HG02623 (cell line): Measurements from ENCODE around the gene ANKEF1.
A peak's percentile ranks its signal among the peaks of the same experiment; 100 is the strongest.

ENCODE experiments used
- ATAC-seq: cut with Tn5 transposase; IDR thresholded peaks from one replicate; pipeline ENCODE4 v1.9.1; 2021; ENCODE audit warnings: moderate library complexity; ENCODE audit not compliant: unreplicated experiment

The ANKEF1 gene

DNA sequence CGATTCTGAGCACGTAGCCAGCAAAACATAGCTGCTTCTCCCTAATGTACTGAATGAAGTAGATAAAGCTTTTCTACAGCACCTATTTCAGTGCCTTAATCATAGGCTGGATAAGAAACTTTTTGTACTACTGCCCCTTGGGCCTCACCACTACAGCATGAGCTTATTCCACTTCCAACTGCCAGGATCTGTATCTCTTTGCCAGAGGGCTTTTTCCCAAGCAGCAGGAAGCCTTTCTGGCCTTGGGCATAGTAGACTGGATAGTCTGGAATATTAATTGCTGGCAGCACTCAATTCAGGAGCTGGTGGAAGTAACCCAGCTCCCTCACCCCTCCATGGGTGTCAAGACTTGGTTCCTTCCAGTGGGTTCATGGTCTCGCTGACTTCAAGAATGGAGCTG lies 43.6 kb downstream of the ANKEF1 start:
- ATAC-seq, result no peak

DNA sequence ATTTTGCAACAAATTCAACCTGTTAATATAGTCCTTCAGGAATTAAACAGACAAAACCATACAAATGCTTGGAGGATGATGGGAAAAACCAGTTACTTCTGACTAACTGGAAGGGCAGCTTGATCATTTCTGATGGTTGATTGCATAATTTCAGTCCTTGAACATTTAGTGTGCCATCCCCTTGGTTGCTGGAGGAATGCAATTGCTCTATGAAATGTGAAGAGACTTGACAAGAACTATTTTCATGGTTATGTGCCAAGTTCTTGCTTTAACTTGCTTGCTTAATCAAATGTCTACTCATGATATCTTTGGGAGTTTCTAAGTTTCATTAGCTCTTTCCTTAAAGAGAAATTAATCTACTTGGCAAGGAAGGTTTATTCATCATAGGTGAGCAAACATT lies 45.2 kb downstream of the ANKEF1 start:
- no peak for ATAC-seq

- ATAC-seq, result no peak
Measured at GRCh38 chr20:10080574-10080973, 45.8 kb downstream of the ANKEF1 start.

DNA sequence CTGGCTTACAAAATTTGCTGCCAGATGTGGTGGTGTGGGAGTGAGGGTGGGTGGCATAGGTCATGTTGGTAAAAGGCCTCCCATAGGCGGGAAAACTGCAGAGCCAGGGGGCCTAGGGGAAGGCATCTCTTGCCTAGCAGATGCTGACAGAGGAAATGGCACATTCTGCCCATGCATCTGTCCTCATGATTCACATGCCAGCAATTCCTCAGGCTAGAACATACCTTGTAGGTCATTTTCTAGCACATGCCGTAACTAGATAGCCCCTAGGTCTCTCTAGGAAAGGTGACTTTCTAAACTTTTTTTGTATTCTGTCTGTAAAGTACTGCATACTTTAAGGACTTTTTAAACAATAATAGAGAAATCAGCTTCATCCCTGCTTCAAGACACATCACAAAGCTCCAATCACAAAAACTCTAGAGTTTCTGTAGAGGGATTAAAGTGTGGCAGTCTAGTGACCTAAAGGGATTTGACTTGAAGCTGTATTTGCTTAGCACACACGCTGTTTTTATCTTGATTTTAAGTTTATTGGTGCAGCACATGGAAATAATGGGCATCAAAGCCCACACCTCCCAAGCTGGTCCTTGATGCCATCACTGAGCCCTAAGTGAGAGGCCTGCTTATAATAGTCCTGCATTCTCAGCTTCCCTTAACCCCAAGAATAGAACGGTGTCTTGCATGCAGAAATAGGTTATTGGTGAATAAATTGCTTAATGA lies 55.2 kb downstream of the ANKEF1 start:
- no peak for ATAC-seq

- ATAC-seq, result peak; percentile 61
Measured at GRCh38 chr20:10090588-10091166, 55.9 kb downstream of the ANKEF1 start.

DNA sequence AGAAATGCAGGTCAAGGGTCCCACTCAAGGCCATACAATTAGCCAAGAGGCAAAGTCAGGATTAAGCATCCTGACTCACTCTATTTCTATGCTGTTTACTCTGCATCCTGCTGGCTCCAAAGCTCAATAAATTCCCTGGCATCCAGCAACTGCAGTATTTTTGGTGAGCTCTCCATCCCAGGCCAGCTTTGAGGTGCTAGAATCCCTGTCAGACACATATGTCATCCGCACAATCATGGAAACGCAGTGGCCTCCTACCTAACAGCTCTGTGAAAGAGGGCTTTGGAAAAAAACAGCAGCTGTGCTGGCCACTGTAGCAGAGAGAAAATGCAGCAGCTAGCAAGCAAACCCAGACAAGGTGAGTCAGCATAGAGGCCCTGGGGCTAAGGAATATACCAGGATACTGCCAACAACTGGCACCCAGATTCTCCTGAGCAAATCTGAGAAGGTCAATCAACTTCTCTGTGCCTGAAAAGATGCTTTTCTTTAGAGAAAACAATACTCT lies 58.4 kb downstream of the ANKEF1 start:
- ATAC-seq, result no peak

- ATAC-seq, result no peak
Measured at GRCh38 chr20:10094566-10095173, 59.9 kb downstream of the ANKEF1 start.

- ATAC-seq, result no peak
Measured at GRCh38 chr20:10096790-10097189, 62.0 kb downstream of the ANKEF1 start.

DNA sequence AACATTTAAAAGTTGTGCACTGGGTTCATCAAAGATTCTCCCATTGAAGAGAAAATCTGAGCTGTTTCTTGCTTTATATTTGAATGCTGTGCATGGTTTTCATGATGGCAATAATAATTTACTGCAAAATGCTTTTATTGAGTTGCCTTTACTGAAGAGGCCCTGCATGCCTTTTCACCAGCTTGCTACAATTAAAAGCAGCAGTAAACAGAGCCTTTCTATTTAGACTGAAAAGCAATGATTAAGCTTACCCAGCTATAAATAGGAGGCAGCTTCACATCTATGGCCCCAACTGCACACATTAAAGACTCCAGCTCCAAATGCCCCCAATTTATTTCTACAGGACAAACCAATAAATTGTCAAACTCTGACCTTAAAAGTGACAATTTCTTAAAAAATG lies 70.3 kb downstream of the ANKEF1 start:
- no peak for ATAC-seq
